GM21723 (cell line): Measurements from ENCODE around the gene COMMD6.

Experiments
- ATAC-seq: cut with Tn5 transposase; IDR thresholded peaks from one replicate; pipeline ENCODE4 v1.9.1; 2021; ENCODE audit warnings: mild to moderate bottlenecking, moderate library complexity; ENCODE audit not compliant: unreplicated experiment

Gene COMMD6

GRCh38 chr13:75533861-75534260 lies 3.8 kb downstream of the COMMD6 start:
- no peak for ATAC-seq

GRCh38 chr13:75530549-75530961 lies 7.1 kb downstream of the COMMD6 start:
- ATAC-seq, result no peak

GRCh38 chr13:75521956-75522355 lies 15.7 kb downstream of the COMMD6 start:
- no peak for ATAC-seq

GRCh38 chr13:75518439-75519088 lies 19.1 kb downstream of the COMMD6 start:
- no peak for ATAC-seq

- ATAC-seq, result no peak
Observed at GRCh38 chr13:75514080-75514995, 23.3 kb downstream of the COMMD6 start.

GRCh38 chr13:75513271-75513670 lies 24.4 kb downstream of the COMMD6 start:
- no peak for ATAC-seq

- ATAC-seq, result peak; percentile 93
Observed at GRCh38 chr13:75512253-75512652, 25.4 kb downstream of the COMMD6 start.

GRCh38 chr13:75511051-75511625 lies 26.5 kb downstream of the COMMD6 start:
- no peak for ATAC-seq

- ATAC-seq, result no peak
Observed at GRCh38 chr13:75508002-75508548, 29.6 kb downstream of the COMMD6 start.

GRCh38 chr13:75507027-75508001 lies 30.3 kb downstream of the COMMD6 start:
- no peak for ATAC-seq

- ATAC-seq, result no peak
Observed at GRCh38 chr13:75506018-75506417, 31.6 kb downstream of the COMMD6 start.

- no peak for ATAC-seq
Observed at GRCh38 chr13:75505327-75505726, 32.3 kb downstream of the COMMD6 start.

- ATAC-seq, result no peak
Observed at GRCh38 chr13:75495938-75496337, 41.7 kb downstream of the COMMD6 start.

GRCh38 chr13:75494491-75494890 lies 43.1 kb downstream of the COMMD6 start:
- no peak for ATAC-seq

- no peak for ATAC-seq
Observed at GRCh38 chr13:75493156-75493555, 44.5 kb downstream of the COMMD6 start.

GRCh38 chr13:75492389-75492788 lies 45.3 kb downstream of the COMMD6 start:
- ATAC-seq, result no peak

- ATAC-seq, result no peak
Observed at GRCh38 chr13:75491376-75491775, 46.3 kb downstream of the COMMD6 start.

- ATAC-seq, result peak; percentile 90
Observed at GRCh38 chr13:75489502-75490263, 48.0 kb downstream of the COMMD6 start.
